OCI-LY1 (cell line): ENCODE measurements around the gene FBXO9.

Experiments used
- EZH2 ChIP-seq: fragments of 200-600 bp; sonication (generic), shearing (Covaris generic); IDR thresholded peaks from 2 replicates; pipeline ENCODE4 v1.8.0; 2017; ENCODE audit warnings: borderline replicate concordance, mixed run types, mild to moderate bottlenecking, antibody characterized with exemption, low read length, moderate library complexity, mixed read lengths
- TF ChIP-seq, protein P1 (sequence below): fragments of 200-600 bp; sonication (generic), shearing (Covaris generic); IDR thresholded peaks from 2 replicates; pipeline ENCODE4 v1.5.1; 2017; ENCODE audit warnings: mild to moderate bottlenecking, antibody characterized with exemption, low read length, moderate library complexity, mixed read lengths

DNA sequence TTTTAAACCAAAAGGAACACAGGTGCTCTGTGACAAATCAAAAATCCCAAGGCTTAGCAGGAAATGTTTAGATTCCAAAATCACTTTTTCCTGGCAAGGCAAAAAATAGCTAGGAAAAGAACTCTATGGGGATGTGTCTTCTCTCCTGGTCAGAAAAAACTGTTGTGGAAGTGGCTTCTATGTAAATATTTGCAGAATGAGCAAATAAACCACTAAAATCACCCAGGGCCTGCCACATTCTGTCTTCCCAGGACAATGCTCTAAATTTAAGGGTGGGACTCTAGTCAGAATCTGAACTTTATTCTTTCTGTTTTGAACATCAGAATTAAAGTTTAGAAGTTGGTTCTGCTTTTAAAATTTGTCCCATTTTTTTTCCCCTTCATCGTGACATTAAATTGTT lies 54.1 kb downstream of the FBXO9 start:
- TF ChIP-seq, protein P1, sequence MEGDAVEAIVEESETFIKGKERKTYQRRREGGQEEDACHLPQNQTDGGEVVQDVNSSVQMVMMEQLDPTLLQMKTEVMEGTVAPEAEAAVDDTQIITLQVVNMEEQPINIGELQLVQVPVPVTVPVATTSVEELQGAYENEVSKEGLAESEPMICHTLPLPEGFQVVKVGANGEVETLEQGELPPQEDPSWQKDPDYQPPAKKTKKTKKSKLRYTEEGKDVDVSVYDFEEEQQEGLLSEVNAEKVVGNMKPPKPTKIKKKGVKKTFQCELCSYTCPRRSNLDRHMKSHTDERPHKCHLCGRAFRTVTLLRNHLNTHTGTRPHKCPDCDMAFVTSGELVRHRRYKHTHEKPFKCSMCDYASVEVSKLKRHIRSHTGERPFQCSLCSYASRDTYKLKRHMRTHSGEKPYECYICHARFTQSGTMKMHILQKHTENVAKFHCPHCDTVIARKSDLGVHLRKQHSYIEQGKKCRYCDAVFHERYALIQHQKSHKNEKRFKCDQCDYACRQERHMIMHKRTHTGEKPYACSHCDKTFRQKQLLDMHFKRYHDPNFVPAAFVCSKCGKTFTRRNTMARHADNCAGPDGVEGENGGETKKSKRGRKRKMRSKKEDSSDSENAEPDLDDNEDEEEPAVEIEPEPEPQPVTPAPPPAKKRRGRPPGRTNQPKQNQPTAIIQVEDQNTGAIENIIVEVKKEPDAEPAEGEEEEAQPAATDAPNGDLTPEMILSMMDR: no peak
- no peak for TF ChIP-seq EZH2
